PFSK-1 (cell line): ENCODE data around the gene CDH2.

ENCODE experiments used
- SIN3A ChIP-seq: IDR thresholded peaks from 2 replicates; pipeline ENCODE4 v1.6.1; 2012; ENCODE audit warnings: mild to moderate bottlenecking, low read length, moderate library complexity, borderline replicate concordance; ENCODE audit not compliant: insufficient read depth
- TF ChIP-seq, protein P1 (sequence below), 2 experiments: IDR thresholded peaks; 2 replicates each; pipeline versions ENCODE4 v1.6.1 to v1.8.0; 2011 to 2012; ENCODE audit warnings: low read depth in 2 of 2, low read length in 2 of 2, control low read depth in 1 of 2, inconsistent platforms in 1 of 2, mild to moderate bottlenecking in 1 of 2, moderate library complexity in 1 of 2; ENCODE audit not compliant: insufficient read depth in 1 of 2

DNA sequence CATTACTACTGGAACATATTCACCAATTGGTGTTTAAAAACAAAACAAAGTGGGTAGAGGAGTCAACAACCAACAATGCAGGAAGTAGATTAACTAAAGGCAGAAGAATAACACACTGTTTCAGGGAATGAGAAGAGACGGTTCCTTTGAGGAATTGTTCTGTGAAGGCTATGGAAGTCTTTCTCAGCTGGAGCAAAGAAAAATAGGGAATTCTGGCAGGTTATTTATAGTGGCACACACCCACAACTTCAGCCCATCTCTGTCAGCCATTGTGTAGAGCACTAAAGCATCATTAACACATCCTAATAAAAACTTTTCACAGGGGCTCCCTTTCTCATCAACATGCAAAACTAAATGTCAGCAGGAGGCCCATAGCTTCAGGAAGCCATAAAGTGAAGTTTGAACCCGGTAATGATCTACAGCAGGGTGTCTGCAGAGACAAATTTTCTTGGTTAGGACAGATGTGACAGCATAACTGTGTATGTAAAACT is 113.6 kb downstream of the CDH2 start:
- TF ChIP-seq SIN3A = peak; percentile 34; the same call in 1 of the 2 replicates
- TF ChIP-seq, protein P1, sequence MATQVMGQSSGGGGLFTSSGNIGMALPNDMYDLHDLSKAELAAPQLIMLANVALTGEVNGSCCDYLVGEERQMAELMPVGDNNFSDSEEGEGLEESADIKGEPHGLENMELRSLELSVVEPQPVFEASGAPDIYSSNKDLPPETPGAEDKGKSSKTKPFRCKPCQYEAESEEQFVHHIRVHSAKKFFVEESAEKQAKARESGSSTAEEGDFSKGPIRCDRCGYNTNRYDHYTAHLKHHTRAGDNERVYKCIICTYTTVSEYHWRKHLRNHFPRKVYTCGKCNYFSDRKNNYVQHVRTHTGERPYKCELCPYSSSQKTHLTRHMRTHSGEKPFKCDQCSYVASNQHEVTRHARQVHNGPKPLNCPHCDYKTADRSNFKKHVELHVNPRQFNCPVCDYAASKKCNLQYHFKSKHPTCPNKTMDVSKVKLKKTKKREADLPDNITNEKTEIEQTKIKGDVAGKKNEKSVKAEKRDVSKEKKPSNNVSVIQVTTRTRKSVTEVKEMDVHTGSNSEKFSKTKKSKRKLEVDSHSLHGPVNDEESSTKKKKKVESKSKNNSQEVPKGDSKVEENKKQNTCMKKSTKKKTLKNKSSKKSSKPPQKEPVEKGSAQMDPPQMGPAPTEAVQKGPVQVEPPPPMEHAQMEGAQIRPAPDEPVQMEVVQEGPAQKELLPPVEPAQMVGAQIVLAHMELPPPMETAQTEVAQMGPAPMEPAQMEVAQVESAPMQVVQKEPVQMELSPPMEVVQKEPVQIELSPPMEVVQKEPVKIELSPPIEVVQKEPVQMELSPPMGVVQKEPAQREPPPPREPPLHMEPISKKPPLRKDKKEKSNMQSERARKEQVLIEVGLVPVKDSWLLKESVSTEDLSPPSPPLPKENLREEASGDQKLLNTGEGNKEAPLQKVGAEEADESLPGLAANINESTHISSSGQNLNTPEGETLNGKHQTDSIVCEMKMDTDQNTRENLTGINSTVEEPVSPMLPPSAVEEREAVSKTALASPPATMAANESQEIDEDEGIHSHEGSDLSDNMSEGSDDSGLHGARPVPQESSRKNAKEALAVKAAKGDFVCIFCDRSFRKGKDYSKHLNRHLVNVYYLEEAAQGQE (IDR thresholded peaks at IDR 0.05; ENCODE audit: insufficient read depth in 1 of 2, low read depth in 2 of 2, low read length in 2 of 2) = no peak
